ENCODE results near the gene SEMA4C.
"Not testable (repeated sequence)": the region's sequence is repeated elsewhere in the genome, so short reads cannot be mapped to it uniquely, and the experiment has no call there.

SEMA4C gene

DNA sequence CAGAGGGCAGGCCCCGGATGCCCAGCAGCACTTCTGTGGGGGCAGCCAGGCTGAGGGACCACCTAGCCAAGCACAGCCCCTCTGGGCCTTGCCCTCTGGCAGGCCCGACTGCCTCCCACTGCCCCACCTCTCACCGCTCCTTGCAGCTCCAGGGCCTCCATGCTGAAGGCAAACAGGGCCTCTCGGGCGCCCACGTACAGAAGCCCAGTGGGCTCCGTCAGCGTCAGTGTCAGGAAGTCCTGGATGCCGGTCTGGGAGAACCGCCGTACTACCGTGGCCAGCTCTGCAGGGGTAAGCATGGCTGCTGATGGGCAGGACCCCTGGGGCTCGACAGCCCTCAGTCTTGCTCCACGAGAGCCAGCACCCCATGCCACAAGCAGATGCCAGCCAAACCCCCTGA lies 3.7 kb downstream of the SEMA4C start:
- DNase-seq: no peak

DNA sequence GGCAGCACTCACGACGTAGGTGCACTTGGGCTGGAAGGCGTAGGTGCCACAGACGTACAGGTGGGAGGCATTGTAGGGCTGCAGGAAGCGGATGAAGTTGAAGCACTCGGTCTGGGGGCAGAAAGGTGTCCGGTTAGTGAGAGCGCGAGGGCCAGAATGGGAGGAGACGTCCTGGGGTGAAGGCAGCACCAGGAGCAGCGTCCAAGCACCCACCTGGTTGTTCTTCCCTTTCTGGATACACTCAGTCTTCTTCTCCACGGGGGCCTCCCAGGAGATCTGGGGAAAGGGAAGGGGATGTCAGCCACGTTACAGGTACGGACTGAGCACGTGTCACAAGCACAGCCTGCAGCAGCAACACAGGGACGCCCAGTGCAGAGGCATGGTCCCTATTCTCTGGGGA lies 4.2 kb downstream of the SEMA4C start:
- DNase-seq: no peak

DNA sequence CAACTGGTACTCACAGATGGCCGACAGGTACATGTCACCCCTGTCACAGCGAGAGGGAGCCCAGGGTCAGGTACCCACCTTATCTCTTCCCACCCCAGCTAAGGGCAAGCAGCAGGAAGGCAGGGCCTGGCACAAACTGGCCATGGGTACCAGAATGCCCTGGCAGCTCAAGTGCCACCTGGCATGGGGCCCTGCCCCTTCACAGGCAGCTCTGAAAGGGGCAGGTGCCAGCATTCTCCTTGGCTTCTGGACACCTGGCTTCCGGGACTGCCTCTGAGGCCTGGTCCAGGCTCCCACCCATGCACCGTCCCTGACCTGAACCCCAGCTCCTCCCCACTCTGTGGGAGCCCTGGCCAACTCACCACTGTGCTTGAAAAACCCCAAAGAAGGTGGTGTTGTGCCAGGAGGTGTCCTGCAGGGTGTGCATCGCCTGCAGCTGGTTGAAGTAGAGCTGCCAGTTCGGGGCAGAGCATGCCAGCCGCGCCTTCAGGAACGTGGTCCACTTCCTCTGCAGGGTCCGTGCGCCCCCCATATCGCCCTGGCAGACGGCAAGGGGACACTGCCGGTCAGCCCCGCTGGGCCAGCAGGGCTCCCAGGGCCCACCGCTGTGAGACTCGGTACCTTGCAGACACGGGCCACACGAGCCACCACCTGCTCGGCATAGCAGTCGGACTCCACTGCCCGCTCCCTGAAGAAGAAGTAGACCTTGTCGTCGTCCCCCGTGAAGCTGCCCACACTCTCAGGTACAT lies 5.4 kb downstream of the SEMA4C start:
- DNase-seq: no peak

DNA sequence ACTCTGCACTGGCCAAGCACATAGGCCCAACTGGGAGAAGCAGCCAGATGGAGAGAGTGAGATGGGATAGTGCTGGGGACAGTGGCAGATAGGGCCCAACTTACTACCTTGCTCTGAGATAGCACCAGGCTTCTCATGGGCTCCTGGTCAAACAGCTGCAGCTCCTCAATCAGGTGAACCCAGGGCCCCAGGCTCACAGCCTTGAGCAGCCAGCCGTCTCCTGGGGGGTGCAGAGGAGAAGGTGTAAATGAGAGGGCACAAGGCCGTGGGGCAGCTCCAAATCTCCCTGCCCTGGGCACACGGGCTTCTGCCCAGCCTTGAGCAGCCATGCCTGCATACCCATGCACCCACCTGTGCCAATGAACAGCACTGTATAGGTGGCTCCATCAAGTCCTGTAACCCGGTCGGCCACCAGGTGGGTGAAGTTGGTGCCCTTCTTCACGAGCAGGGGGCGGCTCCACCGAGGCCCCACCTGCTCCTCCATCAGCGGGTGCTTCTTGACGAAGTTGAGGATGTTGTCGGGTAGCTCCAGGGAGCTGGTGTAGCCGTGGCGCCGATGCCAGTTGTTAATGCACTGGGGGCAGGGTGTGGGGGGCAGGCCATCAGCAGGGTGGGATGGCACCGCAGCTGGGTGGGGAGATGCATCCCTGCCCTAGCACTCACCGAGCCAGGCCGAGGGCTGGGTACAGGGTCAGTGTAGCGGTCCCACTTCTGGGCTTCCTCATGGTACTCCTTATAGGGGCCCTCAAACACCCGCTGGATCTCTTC lies 6.1 kb downstream of the SEMA4C start:
- DNase-seq: no peak

DNA sequence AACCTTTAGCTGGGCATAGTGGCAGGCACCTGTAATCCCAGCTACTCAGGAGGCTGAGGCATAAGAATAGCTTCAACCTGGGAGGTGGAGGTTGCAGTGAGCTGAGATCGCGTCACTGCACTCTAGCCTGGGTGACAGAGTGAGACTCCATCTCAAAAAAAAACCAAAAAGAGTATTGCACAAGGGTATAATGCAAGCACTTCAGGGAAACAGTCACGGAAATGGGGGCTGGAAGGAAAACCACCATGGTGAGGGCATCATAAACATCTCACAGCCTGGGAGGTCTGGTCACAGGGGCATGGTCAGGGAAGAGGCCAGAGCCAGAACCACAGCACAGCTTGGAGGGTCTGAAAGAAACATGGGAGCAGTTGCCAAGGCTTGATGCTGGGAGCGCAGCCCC lies 6.8 kb downstream of the SEMA4C start:
- not testable (repeated sequence) for DNase-seq

DNA sequence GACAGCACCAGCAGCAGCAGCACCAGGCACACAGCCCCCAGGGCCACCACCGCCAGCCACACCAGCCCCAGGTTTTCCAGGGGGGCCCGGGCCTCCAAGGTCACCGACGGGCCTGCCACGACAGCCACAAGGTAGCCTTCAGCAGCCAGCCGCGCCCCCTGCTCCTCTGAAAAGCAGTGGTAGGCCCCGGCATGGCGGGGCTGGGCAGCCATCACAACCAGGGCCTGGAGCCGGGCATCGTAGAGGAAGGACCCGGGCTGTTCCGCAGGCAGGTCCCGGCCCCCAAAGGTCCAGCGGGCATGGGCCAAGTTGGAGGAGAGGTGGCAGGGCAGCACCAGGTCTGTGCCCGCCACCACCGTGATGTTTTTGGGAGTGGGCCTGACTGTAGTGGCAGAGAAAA lies 8.8 kb downstream of the SEMA4C start:
- no peak for DNase-seq

- no peak for DNase-seq
Observed at GRCh38 chr2:96860065-96861029, 9.5 kb downstream of the SEMA4C start.

- no peak for DNase-seq
Observed at GRCh38 chr2:96859681-96860064, 10.2 kb downstream of the SEMA4C start.

- no peak for DNase-seq
Observed at GRCh38 chr2:96859099-96859649, 10.7 kb downstream of the SEMA4C start.

DNA sequence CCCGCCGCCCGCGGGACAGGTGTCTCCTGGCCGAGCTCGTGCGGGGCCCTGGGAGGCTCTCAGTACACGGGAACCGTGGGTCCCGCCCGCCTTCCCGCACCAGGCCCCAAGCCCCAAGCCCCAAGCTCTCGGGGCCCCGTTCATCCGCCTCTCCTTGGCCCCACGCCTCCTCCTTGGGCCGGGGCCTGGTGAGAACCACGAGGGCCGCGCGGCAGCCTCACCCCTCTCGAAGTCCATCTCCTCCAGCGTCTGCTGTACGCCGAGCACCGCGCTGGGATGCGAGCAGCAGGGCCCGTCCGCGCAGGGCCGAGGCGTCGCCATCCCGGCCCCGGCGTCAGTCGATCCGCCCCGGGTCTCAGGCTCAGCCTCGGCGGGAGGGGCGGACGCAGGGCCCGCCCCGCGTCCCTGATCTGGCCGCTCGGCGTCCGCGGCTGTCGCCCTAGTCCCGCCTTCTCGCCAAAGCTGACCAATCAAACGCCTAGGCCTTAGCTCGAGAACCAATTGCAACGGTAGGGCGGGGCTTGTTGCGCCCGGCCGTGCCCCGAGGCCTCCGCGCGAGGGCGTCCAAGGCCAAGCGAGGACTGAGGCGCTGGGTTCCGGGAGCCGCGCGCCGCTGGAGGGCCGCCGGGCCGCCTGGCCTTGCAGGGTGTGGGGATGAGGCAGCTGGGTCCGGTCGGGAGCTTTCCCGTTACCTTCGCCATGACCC lies 12.1 kb downstream of the SEMA4C start, which contains the start of gene ANKRD39:
ANKRD39 (minus strand) TSS at position 350 of the 706 bp plus-strand sequence; CDS start at position 321, 29 bp downstream.
- peak; percentile 99 for DNase-seq

GRCh38 chr2:96856776-96857666 lies 12.9 kb downstream of the SEMA4C start:
- no peak for DNase-seq

- no peak for DNase-seq
Observed at GRCh38 chr2:96853321-96853720, 16.6 kb downstream of the SEMA4C start.

DNA sequence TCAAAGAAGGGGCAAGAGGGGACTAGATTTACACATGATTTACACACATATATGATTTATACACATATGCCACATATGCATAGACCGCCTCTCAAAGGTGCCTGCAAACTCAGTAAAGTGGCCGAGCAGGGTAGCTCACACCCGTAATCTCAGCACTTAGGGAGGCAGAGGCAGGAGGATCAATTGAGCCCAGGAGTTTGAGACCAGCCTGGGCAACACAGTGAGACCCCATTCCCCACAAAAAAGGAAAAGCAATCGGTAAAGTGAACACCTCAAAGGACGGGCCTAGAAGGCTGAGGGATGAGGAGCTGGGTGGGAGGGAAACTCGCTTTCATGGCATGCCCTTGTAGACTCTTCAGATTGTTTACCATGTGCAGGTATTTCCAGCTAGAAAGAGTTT lies 17.2 kb downstream of the SEMA4C start:
- no peak for DNase-seq

DNA sequence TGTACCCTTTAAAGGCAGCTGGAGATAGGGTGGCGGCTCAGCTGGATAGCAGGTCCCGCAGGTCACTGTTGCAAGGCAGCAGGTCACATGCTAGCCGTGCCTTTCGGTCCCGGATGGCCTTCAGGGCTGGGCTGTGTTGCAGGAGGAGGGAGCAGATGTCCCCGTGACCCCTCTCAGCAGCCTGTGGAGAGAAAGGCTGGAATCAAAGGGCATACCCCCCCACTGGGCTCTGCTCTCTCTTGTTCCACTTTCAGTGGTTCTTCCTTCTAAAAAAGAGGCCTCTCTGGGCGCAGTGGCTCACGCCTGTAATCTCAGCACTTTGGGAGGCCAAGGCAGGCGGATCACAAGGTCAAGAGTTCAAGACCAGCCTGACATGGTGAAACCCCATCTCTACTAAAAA lies 21.6 kb downstream of the SEMA4C start:
- DNase-seq: no peak

GRCh38 chr2:96847586-96847985 lies 22.3 kb downstream of the SEMA4C start:
- no peak for DNase-seq

DNA sequence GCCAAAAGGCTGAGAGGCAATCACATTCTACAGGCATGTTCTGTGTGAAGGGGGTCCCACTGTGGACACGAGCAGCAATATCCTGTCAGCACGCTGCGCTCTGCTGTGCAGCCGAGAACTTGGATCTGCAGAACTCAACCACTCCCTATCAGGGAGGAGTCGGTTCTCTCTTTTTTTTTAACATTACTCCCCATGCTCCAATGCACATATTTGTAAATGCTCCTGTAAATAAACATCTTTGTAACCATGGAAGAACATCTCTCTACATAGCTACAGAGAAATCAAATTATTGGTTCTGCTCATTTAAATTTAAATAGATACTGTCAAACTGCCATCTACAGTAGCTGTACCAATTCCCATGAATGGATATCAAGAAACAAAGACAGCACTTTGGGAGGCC lies 23.1 kb downstream of the SEMA4C start:
- DNase-seq: no peak

GRCh38 chr2:96844405-96844808 lies 25.5 kb downstream of the SEMA4C start:
- DNase-seq: no peak

GRCh38 chr2:96843538-96844268 lies 26.2 kb downstream of the SEMA4C start, which contains the start of gene ANKRD23:
Gene ANKRD23 (minus strand): TSS chr2:96844021. CDS start chr2:96843992, 29 bp downstream.
- no peak for DNase-seq

GRCh38 chr2:96842600-96842999 lies 27.3 kb downstream of the SEMA4C start:
- no peak for DNase-seq
